ENCODE measurements around the gene GNAZ.

DNA sequence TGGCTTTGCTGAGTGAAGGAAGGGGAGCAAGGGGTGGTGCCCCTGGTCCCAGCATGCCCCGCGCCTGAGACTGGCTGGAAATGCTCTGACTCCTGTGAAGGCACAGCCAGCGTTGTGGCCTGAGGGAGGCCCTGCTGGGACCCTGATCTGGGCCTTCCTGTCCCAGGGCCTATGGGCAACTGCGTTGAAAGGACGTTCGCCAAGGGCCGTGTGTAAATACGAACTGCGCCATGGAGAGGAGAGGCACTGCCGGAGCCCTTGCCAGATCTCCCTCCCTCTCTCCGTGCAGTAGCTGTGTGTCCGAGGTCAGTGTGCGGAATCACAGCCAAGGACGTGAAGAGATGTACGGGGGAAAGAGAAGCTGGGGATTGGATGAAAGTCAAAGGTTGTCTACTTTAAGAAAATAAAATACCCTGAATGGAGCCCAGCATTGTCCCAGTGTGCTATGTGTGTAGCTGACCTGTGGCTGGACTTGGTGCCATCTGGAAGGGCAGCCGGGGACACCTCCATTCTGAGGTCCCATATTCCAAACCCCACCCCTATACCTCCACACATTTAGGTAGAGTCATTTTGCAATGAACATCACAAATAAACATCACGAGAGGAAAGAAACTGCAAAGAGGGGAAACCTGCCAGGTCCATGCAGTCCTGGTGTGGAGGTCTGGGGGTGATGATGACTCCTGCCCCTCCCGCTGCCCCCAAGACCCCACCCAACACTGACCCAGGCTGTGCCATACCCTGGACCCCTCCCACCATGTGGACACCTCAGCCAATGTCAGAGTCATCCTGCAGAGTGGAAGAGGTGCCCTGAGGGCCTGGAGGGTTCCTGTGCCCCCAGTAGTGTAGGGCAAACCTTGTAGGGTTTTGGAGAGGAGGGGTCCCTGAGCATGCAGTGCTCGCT is 54.5 kb downstream of the GNAZ start:
- no peak for TF ChIP-seq CTCF (IDR thresholded peaks at IDR 0.05)
- TF ChIP-seq POLR2A (IDR thresholded peaks at IDR 0.05), result no peak

Measured in thyroid gland (tissue), 4 donors.